Naive thymus-derived CD8-positive, alpha-beta T cell (primary cell): Measurements from ENCODE around the gene MED15. TPM values are rescaled to one million over a fixed set of nuclear protein-coding genes. Genes with fewer than 3 reads are reported as not detected.
A peak's percentile ranks its signal among the peaks of the same experiment; 100 is the strongest.
"Not testable (repeated sequence)": the region's sequence is repeated elsewhere in the genome, so short reads cannot be mapped to it uniquely, and the experiment has no call there.

Experiments
- ATAC-seq, 2 donors: fragments of 150-1000 bp; cut with Tn5 transposase in 1 of 2; sonication (Bioruptor Pico), chemical (Tn5 transposase) in 1 of 2; 1 replicate in 1 of 2; 2 replicates in 1 of 2; pipeline ENCODE4 v1.10.0; 2021; ENCODE audit warnings: mild to moderate bottlenecking in 2 of 2, moderate library complexity in 2 of 2
- POLR2A ChIA-PET: fragments of 350-600 bp; sonication (Branson Sonifier 250); formaldehyde crosslinking; loops from one replicate; lab custom pipeline; 2021; ENCODE audit warnings: antibody characterized with exemption; lab: Charles Lee
- DNase-seq, 10 donors: peaks; one replicate each; pipeline versions ENCODE4 v3.0.0 to v3.0.0-alpha.2; 2020 to 2022
- H3K27ac Mint-ChIP-seq, 10 donors: one replicate each; pipeline ENCODE4 v1.8.0; 2020 to 2022; ENCODE audit warnings: mild to moderate bottlenecking in 10 of 10, mixed read lengths in 10 of 10, moderate library complexity in 4 of 10, inconsistent platforms in 1 of 10
- H3K27me3 Mint-ChIP-seq, 5 donors: one replicate each; pipeline ENCODE4 v1.8.0; 2021 to 2022; ENCODE audit warnings: mixed read lengths in 5 of 5
- H3K36me3 Mint-ChIP-seq, 3 donors: one replicate each; pipeline ENCODE4 v1.8.0; 2020 to 2022; ENCODE audit warnings: mixed read lengths in 3 of 3, mild to moderate bottlenecking in 2 of 3, inconsistent platforms in 1 of 3
- H3K4me1 Mint-ChIP-seq, 4 donors: one replicate each; pipeline ENCODE4 v1.8.0; 2021 to 2022; ENCODE audit warnings: mixed read lengths in 4 of 4
- H3K4me3 Mint-ChIP-seq, 10 donors: one replicate each; pipeline ENCODE4 v1.8.0; 2020 to 2022; ENCODE audit warnings: mild to moderate bottlenecking in 10 of 10, mixed read lengths in 10 of 10, moderate library complexity in 6 of 10, inconsistent platforms in 1 of 10
- H3K9me3 Mint-ChIP-seq, 9 donors: one replicate each; pipeline ENCODE4 v1.8.0; 2020 to 2022; ENCODE audit warnings: mixed read lengths in 9 of 9, mild to moderate bottlenecking in 3 of 9, inconsistent platforms in 1 of 9, moderate library complexity in 1 of 9
- polyA plus RNA-seq, 3 donors: library from polyadenylated mRNA; unstranded; fragments of 300-500 nt; fragmentation: Illumina TruSeq; gene quantifications; one replicate each; pipeline ENCODE4 v1.2.3, GENCODE V29; 2021
- total RNA-seq, 8 experiments: library from RNA in 2 of 8; stranded (reverse) in 2 of 8; gene quantifications; one replicate each; pipeline ENCODE4 v1.2.3 and lab custom pipeline; 2021 to 2026

The MED15 gene
- total and polyA plus RNA-seq, 5 experiments from 2014 or later, result 25.4 to 327 (median 85.2) TPM

DNA sequence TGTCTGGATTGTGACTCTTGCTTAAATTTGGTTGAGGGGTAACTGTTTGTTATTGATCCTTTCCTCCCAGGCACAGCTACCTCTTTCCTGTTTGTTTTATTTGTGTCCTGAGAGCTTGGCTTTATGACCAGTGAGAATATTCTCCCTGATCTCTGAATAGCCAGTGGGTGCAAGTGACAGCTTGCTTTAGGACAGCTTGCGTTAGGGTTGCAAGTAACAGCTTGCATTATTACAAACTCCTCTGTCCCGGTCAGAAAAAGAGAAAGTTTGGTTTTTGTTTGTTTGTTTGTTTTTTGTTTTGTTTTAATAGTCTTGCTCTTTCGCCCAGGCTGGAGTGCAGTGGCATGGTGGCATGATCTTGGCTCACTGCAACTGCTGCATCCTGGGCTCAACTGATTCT, 8.5 kb upstream of the MED15 start:
- Mint-ChIP-seq H3K4me1 (peaks cover 15 to 27% (median 23%) of the 10 kb centered on the region in 4 donors), H3K27me3 (no peaks in the 10 kb centered on the region), H3K4me3 (peak overlapping the region in 2 of 10 donors; percentile 19 to 26), H3K9me3 (no peaks in the 10 kb centered on the region), H3K27ac (peak overlapping the region in 5 of 10 donors; percentile 3 to 70 (median 23)), H3K36me3 (peaks cover 3 to 20% (median 4%) of the 10 kb centered on the region in 3 donors)
- no peak for DNase-seq
- ATAC-seq, result no peak
- POLR2A ChIA-PET, result interaction anchor here (0.7 to 2.0 kb wide), 4 partner anchors 35 to 63 kb away, joined by 3 to 7 read pairs (median 4); no protein-coding TSS in a partner anchor

GRCh38 chr22:20499769-20500168, 7.6 kb upstream of the MED15 start:
- H3K4me3 Mint-ChIP-seq, result no peak overlapping the region
- peak overlapping the region in 2 of 10 donors; percentile 4 to 67 for H3K27ac Mint-ChIP-seq
- no peaks in the 10 kb centered on the region for H3K9me3 Mint-ChIP-seq
- H3K4me1 Mint-ChIP-seq, result peaks cover 10 to 21% (median 17%) of the 10 kb centered on the region in 4 donors
- DNase-seq (no peak), ATAC-seq (no peak)
- POLR2A ChIA-PET, result interaction anchor here (0.7 to 2.0 kb wide), 4 partner anchors 36 to 62 kb away, joined by 3 to 7 read pairs (median 4); no protein-coding TSS in a partner anchor
- H3K27me3 Mint-ChIP-seq, result no peaks in the 10 kb centered on the region
- peaks cover 3 to 20% (median 4%) of the 10 kb centered on the region in 3 donors for H3K36me3 Mint-ChIP-seq

- Mint-ChIP-seq H3K9me3 (no peaks in the 10 kb centered on the region), H3K27ac (no peak overlapping the region), H3K27me3 (no peaks in the 10 kb centered on the region), H3K4me1 (peaks cover 14 to 25% (median 17%) of the 10 kb centered on the region in 4 donors), H3K36me3 (peaks cover 3 to 20% (median 4%) of the 10 kb centered on the region in 3 donors), H3K4me3 (no peak overlapping the region)
- POLR2A ChIA-PET, result interaction anchor here (0.5 to 1.0 kb wide), 2 partner anchors 67 to 1729 kb away, joined by 3 to 5 read pairs; no protein-coding TSS in a partner anchor
- ATAC-seq (no peak), DNase-seq (no peak)
These were observed 3.6 kb upstream of the MED15 start for GRCh38 chr22:20503816-20504215.

DNA sequence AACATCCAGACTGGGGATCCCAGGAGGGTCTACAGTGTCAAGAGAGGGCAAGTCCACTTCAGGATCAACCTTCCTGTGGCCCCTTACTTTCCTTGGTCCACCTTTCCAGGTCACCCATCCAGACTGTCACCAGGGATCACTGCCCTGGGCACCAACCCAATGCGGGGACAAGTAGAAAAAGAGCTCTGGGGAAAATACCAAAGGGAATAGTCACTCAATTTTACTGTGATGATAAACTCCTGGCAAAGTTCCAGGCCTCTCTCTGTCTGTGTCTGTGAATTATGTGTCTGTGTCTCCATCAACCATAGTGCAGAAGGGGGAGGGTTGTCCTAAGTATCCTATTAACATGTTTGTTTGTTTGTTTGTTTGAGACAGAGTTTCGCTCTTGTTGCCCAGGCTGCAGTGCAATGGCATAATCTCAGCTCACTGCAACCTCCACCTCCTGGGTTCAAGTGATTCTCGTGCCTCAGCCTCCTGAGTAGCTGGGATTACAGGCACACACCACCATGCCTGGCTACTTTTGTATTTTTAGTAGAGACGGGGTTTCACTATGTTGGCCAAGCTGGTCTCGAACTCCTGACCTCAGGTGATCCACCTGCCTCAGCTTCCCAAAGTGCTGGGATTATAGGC, 3.0 kb upstream of the MED15 start:
- not testable (repeated sequence) for DNase-seq, H3K9me3 Mint-ChIP-seq, ATAC-seq, H3K27me3 Mint-ChIP-seq
- peak overlapping the region in 1 of 10 donors; percentile 48 for H3K27ac Mint-ChIP-seq
- H3K36me3 Mint-ChIP-seq, result peaks cover 3 to 22% (median 4%) of the 10 kb centered on the region in 3 donors
- peaks cover 20 to 29% (median 23%) of the 10 kb centered on the region in 4 donors for H3K4me1 Mint-ChIP-seq
- POLR2A ChIA-PET, result interaction anchor here (0.6 to 1.0 kb wide), 2 partner anchors 53 to 66 kb away, joined by 3 to 5 read pairs; no protein-coding TSS in a partner anchor
- peak overlapping the region in 2 of 10 donors; percentile 14 to 24 for H3K4me3 Mint-ChIP-seq

- Mint-ChIP-seq H3K4me3 (peak overlapping the region; percentile 94 to 100 (median 97)), H3K9me3 (no peaks in the 10 kb centered on the region), H3K4me1 (peaks cover 30 to 52% (median 46%) of the 10 kb centered on the region in 4 donors), H3K36me3 (peaks cover 0 to 23% (median 0%) of the 10 kb centered on the region in 3 donors), H3K27me3 (no peaks in the 10 kb centered on the region), H3K27ac (peak overlapping the region; percentile 94 to 100 (median 97))
- no peak for ATAC-seq
- POLR2A ChIA-PET, result interaction anchor here (0.6 to 8.9 kb wide), 12 partner anchors 11 to 196 kb away, joined by 3 to 140 read pairs (median 6); partner anchors contain the start of gene KLHL22
- DNase-seq, result no peak
These were observed 712 bp upstream of the MED15 start for GRCh38 chr22:20506543-20507252.

- not testable (repeated sequence) for DNase-seq, ATAC-seq, H3K9me3 Mint-ChIP-seq, H3K27me3 Mint-ChIP-seq
- Mint-ChIP-seq H3K27ac (peak overlapping the region; percentile 94 to 100 (median 97)), H3K4me1 (peaks cover 35 to 61% (median 55%) of the 10 kb centered on the region in 4 donors), H3K4me3 (peak overlapping the region; percentile 94 to 100 (median 97)), H3K36me3 (peaks cover 0 to 35% (median 1%) of the 10 kb centered on the region in 3 donors)
- POLR2A ChIA-PET, result interaction anchor here (0.6 to 8.9 kb wide), 15 partner anchors 10 to 193 kb away, joined by 3 to 140 read pairs (median 4); no protein-coding TSS in a partner anchor
These were observed 801 bp downstream of the MED15 start for GRCh38 chr22:20508067-20508755.

DNA sequence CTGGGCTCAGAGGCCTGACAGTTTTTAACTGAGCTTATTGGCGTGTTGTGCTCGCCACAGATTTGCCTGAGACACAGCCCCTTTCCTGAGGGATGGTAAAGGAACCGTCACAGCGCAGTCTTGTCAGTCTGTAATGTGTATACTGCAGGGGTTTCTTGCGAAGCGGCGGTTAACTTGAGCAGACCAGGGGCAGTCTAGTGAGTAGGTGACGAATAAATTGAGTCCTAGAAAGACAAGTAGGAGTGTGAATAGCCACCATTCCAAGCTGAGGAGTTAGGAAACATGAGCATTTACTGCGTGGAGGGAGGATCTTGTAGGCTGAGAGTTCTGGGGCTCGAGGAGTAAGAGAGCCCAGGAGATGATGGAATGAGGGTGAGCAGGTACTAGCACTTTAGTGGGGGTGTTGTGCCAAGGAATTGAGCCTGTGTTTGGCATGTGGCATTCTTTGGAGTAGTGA, 1.4 kb downstream of the MED15 start:
- ATAC-seq (no peak), DNase-seq (no peak)
- Mint-ChIP-seq H3K36me3 (peaks cover 0 to 41% (median 3%) of the 10 kb centered on the region in 3 donors), H3K27ac (peak overlapping the region; percentile 84 to 100 (median 95)), H3K4me3 (peak overlapping the region; percentile 94 to 100 (median 97)), H3K9me3 (no peaks in the 10 kb centered on the region), H3K4me1 (peaks cover 35 to 67% (median 61%) of the 10 kb centered on the region in 4 donors), H3K27me3 (no peaks in the 10 kb centered on the region)
- POLR2A ChIA-PET, result interaction anchor here (0.6 to 8.9 kb wide), 8 partner anchors 9 to 73 kb away, joined by 3 to 140 read pairs (median 23); no protein-coding TSS in a partner anchor

GRCh38 chr22:20509344-20510047, 2.1 kb downstream of the MED15 start:
- H3K9me3 Mint-ChIP-seq, result no peaks in the 10 kb centered on the region
- POLR2A ChIA-PET, result interaction anchor here (0.6 to 8.9 kb wide), 8 partner anchors 8 to 74 kb away, joined by 3 to 140 read pairs (median 23); no protein-coding TSS in a partner anchor

DNA sequence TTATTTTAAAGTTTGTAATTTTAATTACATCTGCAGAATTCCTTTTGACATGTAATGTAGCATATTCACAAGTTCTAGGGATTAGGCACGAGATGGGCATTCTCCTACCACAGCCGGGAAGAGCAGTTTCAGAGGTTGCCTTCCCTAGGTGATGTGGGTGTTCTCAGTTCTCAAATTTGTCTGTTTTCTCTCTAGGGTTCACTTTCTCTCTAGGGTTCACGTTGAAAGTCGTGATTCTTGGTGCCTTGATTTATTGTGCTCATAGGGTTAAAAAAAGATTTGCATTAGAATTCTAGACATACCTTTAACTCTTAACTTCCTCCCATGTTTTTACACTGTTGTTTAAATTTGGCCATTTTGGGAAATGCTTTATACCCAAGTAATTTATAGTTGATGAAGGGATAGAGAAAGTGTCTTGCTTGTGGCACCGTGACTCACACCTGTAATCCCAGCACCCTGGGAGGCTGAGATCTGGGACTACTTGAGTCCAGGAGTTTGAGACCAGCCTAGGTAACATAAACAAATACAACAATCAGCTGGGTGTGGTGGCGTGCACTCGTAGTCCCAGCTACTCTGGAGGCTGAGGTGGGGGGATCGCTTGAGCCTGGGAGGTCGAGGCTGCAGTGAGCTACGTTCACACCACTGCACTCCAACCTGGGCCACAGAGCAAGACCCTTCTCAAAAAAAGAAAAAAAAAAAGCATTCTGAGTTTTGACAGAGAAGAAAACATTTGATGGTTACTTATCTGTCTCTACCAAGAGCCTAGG, 3.6 kb downstream of the MED15 start:
- POLR2A ChIA-PET, result interaction anchor here (0.9 to 8.9 kb wide), 7 partner anchors 25 to 58 kb away, joined by 3 to 140 read pairs (median 6); no protein-coding TSS in a partner anchor
- H3K4me1 Mint-ChIP-seq, result peaks cover 40 to 83% (median 77%) of the 10 kb centered on the region in 4 donors
- H3K36me3 Mint-ChIP-seq, result peaks cover 0 to 56% (median 3%) of the 10 kb centered on the region in 3 donors
- no peaks in the 10 kb centered on the region for H3K27me3 Mint-ChIP-seq
- peak overlapping the region in 9 of 10 donors; percentile 27 to 100 (median 77) for H3K27ac Mint-ChIP-seq
- no peaks in the 10 kb centered on the region for H3K9me3 Mint-ChIP-seq
- ATAC-seq (no peak), DNase-seq (no peak)
- H3K4me3 Mint-ChIP-seq, result peak overlapping the region in 9 of 10 donors; percentile 33 to 100 (median 94)

More at GRCh38 chr22:20509344-20510047, 2.1 kb downstream of the MED15 start:
- peak in 1 of 2 donors; percentile 21 for ATAC-seq
- Mint-ChIP-seq H3K4me3 (peak overlapping the region; percentile 94 to 100 (median 97)), H3K4me1 (peaks cover 39 to 72% (median 67%) of the 10 kb centered on the region in 4 donors), H3K27me3 (no peaks in the 10 kb centered on the region), H3K27ac (peak overlapping the region; percentile 84 to 100 (median 95)), H3K36me3 (peaks cover 0 to 48% (median 3%) of the 10 kb centered on the region in 3 donors)
- DNase-seq, result peak in 2 of 10 donors; percentile 13 to 44

DNA sequence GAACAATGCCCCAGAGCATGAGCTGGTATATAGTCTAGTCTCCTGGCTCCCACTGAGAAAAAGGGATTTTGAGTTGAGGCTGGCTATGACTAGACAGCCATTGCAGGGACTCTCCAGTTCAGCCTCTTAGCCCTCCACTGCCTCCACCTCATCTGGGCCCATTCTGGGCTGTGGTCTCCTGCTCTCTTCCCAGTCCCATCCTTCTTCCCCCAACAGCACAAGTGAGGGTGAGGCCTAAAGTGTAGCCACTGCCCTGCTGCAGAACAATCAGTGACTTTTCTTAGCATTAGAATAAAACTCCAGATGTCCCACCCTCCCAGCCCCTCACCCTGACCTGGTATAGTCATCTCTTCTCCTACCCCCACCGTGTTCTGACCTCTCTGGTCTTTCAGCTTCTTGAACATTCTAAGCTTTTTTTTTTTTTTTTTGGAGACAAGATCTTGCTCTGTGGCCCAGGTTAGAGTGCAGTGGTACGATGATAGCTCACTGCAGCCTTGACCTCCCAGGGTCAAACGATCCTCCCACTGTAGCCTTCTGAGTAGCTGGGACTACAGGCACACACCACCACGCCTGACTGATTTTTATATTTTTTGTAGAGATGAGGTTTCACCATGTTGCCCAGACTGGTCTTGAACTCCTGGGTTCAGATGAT, 4.3 kb downstream of the MED15 start:
- DNase-seq, result no peak
- Mint-ChIP-seq H3K27me3 (no peaks in the 10 kb centered on the region), H3K4me1 (peaks cover 40 to 83% (median 79%) of the 10 kb centered on the region in 4 donors), H3K4me3 (peak overlapping the region in 9 of 10 donors; percentile 37 to 96 (median 70)), H3K36me3 (peaks cover 0 to 59% (median 3%) of the 10 kb centered on the region in 3 donors), H3K27ac (peak overlapping the region; percentile 47 to 100 (median 78)), H3K9me3 (no peaks in the 10 kb centered on the region)
- POLR2A ChIA-PET, result interaction anchor here (0.7 to 8.9 kb wide), 8 partner anchors 19 to 58 kb away, joined by 3 to 140 read pairs (median 6); no protein-coding TSS in a partner anchor
- no peak for ATAC-seq
